ENCODE measurements around the gene SEZ6.

- no peak for TF ChIP-seq CTCF (IDR thresholded peaks at IDR 0.05)
- no peak for TF ChIP-seq POLR2A (IDR thresholded peaks at IDR 0.05)
Observed at GRCh38 chr17:29048440-29049368, 42.9 kb upstream of the SEZ6 start.

All from heart left ventricle (tissue), 13 donors.